IPS-18c (cell line): Measurements from ENCODE around the gene FOXJ3.

Experiments used
- H3K4me3 ChIP-seq: 2 replicates; pipeline ENCODE4 v1.7.0; 2013; ENCODE audit warnings: low read depth, mild to moderate bottlenecking, low read length, moderate library complexity; ENCODE audit not compliant: insufficient read depth
- H3K9me3 ChIP-seq: one replicate; pipeline ENCODE4 v1.6.1; 2013; ENCODE audit warnings: mild to moderate bottlenecking, low read length, moderate library complexity; ENCODE audit not compliant: control insufficient read depth, insufficient read depth

Gene FOXJ3

DNA sequence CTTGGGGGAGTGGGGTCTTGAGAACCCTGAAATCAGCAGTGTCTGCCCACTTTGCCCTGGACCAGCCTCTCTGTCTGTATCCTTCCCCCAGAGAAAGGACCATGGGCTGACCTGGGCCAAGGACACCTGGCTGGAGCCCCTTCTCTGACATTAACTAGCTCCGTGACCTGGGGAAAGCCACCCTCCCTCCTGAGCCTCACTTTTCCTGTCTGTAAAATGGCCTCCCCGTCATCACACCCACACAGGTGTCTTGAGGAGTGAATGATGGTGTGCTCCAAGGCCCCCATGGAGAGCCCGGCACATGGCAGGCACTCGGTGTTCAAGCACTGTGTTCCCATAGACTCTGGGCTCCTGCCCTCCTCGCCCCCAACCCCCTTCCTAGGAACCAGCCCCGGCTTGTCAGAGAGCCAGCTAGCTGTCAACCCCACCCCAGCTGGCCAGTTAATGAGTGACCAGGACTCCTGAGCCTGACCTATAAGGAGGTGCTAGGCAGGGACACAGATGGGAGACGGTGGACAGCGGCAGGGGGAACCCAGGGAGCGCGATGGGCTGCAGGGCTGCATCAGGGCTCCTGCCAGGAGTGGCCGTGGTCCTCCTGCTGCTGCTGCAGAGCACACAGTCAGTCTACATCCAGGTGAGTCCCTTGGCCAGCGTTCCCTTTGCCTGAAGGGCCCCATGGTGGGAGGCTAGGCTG, 182.0 kb downstream of the FOXJ3 start, which contains the start of gene GUCA2B:
GUCA2B (plus strand) TSS at position 504 of the 694 bp plus-strand sequence; CDS start at position 545, 41 bp downstream.
- Histone ChIP-seq H3K4me3 (no peak within 1 kb of the TSS), H3K9me3 (no peaks in the 10 kb centered on the region)

DNA sequence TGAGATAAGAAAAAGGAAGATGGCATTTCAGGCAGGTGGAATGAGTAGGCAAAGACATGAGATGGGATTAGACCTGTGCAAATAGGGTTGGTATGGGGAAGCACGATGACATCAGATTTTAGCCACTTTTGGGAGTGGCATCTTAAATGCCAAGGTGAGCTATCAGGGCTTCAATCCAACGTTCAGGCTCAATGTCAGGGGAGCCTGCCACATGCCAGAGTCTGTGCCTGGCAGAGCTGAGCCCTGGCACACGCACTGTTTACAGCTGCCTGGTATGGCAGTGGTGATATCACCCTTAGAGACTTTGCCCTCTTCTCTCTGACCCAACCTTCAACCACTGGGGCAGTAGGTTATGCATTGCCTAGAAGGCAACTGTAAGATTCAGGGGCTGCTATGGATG, 182.9 kb downstream of the FOXJ3 start:
- Histone ChIP-seq H3K9me3 (no peaks in the 10 kb centered on the region), H3K4me3 (no peak overlapping the region)

DNA sequence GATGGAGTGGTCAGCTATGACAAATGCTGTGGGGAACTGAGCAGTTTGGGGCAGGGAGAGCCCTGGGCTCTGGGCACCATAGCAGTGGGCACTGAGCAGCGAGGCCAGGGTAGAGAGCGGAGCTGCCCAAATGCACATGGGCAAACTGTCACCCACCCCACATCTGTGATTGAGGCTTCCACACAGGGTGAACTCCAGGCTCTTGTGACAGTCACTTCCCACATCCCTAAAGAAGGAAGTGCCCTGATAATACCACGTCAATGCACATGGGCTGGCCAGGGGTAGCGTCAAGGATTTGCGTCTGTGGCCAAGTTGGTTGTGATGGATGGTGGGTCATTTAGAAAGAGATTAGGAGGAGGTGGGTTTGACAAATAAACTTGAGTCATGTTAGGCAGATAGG, 184.4 kb downstream of the FOXJ3 start:
- no peak overlapping the region for H3K4me3 ChIP-seq
- no peaks in the 10 kb centered on the region for H3K9me3 ChIP-seq

DNA sequence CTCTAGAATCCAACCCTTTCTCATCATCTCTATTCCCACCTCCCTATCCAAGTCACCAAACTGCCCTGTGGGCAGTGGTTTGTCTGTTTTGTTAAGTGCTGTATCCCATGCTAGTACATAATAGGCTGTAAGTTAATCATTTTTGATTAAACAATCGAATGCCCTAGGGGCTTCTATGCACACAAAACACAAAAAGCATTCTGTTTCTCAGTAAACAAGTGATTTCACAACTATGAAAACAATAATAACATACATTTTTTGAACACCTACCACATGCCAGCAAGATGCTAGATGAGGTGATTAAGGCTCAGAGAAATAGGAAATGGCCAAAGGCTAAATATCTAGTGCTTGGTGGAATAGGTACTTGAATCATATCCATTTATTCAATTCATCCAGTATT, 186.9 kb downstream of the FOXJ3 start:
- peaks cover 2% of the 10 kb centered on the region for H3K9me3 ChIP-seq

DNA sequence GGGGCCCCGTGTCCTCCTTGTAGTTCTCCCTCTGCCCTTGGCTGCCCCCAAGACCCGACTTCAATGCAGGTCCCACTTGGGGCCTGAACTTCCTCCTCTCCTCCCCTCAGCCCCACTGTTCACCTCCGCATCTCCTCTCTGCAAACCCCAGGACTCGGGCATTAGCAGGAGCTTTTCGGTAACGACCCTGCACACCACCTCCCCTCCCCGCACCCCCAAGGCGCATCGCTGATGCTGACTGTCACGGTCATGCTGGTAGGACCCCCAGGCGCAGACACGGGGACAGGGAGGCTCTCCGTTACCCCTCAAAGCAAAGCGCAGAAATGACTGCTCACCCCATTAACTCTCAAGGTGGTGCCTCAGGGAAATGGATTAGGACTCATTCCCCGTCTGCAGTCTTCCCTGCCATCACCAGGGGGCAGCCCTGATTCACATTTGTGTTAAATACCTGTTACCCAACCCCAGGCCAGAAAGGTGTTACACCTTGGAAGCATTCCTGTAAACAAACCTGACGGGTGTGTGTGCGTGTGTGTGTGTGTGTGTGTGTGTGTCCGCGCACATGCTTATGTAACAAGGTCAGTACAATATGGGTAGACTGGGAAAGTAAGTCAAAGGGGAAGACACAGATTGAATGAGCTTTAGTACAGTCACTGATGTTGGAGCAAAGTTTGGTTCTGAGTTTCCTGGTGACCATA, 188.3 kb downstream of the FOXJ3 start:
- Histone ChIP-seq H3K9me3 (peaks cover 2% of the 10 kb centered on the region), H3K4me3 (no peak overlapping the region)

More for the DNA sequence above, 186.9 kb downstream of the FOXJ3 start:
- H3K4me3 ChIP-seq, result no peak overlapping the region

DNA sequence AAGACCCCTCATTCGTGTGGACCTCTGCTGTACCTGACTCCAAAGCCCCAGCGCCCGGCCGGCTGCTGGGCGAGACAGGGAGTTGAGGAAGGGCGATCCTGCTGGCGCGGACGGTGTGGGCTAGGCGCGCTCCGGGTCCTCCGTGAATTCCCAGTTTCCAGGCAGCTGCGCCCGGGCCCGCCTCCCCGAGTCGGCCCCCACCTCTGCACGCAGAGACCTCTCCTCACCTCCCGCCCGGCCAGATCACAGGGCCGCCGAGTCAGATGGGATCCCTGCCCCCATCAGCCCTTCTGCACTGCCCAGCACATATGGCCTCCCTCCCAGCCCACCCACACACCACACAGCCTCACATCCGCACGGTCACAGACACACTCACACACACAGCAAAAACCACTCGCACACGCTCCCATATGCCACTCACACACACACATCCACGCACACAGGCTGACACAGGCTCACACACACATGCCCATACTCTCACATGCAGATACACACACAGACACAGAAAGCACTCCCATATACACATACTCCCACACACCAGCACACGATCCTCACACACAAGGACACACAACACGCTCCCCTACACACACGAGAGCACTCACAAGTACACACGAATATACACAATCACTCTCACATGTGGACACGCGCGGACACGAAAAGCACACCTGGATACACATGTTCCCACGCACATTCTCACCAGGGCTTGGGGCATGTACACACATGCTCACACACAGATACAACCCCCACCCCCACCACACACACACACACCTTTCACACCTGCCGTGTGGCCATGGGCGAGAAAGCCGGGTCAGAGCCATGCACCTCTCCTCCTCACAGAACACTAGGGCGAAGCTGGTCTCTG, 189.0 kb downstream of the FOXJ3 start:
- Histone ChIP-seq H3K4me3 (no peak overlapping the region), H3K9me3 (peaks cover 2% of the 10 kb centered on the region)

DNA sequence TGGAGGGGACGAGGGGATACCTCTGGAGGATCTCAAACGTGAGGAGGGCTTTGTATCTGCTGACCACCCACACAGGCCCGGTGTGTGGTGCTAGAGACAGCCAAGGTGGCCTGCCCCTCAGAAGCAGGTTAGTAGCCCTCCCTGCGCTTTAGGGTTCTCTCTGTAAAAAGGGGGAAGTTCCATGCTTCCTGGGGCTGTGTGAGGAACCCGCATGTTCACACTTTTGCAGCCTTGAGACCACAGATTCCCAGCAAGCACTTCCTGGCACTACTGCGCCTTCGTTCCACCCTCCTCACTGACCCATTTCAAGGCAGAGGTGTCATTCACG, 189.7 kb downstream of the FOXJ3 start:
- Histone ChIP-seq H3K4me3 (no peak overlapping the region), H3K9me3 (peaks cover 2% of the 10 kb centered on the region)

DNA sequence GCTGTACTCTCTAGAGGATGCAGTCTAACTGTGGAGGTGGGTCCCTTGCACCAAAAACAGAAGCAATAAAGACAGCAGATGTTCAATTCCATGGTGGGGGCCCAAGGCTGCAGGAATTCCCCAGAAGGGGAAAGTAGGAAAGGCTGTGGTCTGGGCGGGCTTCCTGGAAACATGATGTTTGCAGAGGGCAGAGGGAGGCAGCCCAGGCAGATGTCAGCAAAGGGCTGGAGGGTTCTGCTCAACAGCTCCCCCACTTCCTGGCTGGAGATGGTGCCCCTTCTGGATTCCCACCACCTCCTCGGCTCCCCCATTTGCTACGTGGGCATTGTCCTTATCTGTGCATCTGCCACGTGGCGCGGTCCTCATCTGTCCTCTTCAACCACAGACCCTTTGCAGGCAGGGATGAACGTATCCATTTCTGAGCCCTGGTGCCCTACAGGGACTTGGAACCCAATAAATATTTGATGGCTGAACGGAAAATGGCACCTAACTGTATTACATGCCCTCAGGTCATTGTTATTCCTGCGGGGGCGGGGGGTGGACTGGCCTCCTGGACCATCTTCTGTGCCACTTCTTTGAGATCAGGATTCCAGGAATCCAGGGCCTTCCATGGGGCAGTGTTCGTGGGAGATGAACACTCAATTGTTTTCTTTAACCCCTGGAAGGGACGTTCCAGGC, 190.2 kb downstream of the FOXJ3 start:
- H3K9me3 ChIP-seq, result peaks cover 2% of the 10 kb centered on the region

DNA sequence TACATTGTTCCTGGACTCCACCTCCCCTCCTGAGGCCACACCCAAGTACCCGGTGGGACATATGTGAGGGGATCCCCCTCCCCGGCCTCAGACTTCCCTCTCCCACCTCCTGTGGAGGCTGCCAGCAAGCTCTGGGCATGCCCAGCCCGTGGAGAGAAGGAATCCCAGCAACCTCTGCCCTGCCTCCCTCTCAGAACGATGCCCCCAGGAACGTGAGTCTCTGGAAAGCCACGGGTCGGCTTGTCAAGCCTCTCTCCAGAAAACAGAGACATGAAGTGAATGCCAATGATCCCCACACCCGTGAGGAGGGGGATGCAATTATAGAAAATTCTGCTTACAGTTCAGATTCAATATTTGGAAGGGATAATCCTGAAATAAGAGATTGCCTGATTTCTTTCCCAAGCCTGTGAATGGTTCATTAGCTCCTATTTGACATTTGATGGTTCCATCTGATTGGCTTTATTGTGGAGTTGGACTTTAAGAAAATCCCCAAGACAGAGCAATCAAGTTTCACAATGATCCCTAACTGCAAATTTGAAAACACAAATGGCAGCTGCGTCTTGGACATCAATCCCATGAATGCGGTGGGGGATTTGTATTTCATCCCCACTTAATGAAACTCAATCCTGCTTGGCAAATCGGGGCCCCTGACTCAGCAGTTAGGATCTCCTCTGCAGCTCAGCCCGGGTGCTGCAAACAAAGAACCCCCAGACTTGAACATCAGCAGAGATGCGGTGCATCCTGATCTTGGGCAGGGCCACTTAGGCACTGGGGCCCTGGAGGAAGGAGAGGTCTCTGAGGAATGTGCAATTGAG, 190.9 kb downstream of the FOXJ3 start:
- Histone ChIP-seq H3K9me3 (peaks cover 2% of the 10 kb centered on the region), H3K4me3 (no peak overlapping the region)

More for the DNA sequence above, 190.2 kb downstream of the FOXJ3 start:
- no peak overlapping the region for H3K4me3 ChIP-seq

DNA sequence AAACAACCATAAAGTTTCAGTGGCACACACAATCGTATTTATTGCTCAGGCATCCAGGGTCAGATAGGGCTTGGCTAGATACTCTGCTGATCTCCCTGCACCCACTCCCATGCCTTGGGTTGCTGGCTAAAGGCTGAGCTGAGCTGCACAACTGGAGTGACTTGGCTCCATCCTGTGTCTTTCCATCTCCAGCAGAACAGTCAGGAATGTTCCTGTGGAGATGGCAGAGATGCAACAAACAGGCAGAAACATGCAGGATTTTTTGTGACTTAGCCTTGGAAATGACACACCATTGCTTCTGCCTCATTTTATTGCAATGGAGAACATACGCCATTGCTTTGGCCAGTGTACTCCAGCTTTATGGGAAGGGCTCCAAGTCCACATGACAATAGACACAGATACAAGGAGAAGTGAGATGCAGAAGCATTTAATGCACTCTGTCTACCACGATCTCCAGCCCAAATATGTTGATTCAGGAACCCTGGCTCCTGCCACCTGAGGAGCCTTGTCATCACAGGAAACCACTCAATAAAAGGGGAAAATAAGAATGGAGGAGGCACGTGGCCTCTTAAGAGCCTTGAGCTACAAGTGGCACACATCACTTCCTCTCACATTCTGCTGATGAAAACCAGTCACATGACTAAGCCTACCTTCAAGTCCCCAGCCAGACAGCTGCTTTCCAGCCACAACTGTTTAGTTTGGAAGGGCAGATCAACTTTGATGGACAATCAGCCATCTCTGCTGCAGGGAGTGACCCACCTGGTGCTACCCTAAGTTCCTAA, 191.9 kb downstream of the FOXJ3 start:
- Histone ChIP-seq H3K9me3 (peaks cover 2% of the 10 kb centered on the region), H3K4me3 (no peak overlapping the region)

DNA sequence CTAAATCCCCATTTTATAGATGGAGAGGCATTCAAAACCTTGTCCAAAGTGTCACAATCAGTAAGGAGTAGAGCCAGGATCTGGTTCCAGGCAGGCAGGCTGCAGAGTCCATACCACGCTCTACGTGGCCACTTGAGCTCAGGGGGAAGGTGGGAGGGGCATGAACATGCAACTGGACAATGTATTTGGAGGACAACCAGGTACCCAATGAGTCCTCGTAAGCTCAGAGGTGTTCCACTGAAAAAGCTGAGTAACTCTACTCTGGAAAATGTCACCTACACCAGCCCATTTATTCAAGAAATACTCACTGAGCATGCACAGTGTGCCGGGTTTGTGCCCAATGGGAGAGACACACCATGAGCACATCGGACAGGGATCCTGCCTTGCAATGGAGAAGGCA, 193.1 kb downstream of the FOXJ3 start:
- Histone ChIP-seq H3K9me3 (peaks cover 2% of the 10 kb centered on the region), H3K4me3 (no peak overlapping the region)

DNA sequence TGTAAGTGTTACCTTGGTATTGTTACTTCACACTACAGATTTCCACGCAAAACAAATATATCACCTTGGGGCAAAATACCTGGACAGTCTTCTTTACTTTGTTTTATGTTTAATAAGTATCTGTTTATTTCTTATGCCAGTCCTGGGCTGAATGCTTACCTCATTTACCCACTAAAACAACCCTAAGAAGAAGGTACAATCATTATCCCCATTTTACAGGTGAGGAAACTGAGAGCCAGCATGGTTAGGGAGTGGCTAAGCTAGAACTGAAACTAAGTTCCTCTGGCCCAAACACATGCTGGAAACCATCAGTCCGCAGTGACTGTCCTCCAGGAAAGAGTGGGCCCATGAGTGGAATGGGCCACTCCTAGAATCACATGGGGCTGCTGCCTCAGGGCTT, 194.8 kb downstream of the FOXJ3 start:
- Histone ChIP-seq H3K9me3 (peaks cover 2% of the 10 kb centered on the region), H3K4me3 (no peak overlapping the region)

DNA sequence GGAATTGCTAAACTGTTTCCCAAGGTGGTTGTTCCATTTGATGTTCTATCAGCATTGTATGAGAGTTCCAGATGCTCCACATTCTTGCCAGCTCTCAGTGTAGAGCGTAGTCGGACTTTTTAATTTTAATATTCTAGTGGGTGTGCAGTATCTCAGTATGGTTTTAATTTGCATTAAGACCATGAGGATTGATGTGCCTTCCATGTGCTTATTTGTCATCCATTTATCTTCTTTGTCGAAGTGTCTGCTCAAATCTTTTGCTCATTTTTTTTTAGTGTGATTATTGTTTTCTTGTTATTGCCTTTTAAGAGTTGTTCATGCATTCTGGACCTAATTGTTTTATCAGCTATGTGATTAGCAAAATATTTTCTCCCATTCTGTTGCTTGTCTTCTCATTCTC, 195.6 kb downstream of the FOXJ3 start:
- H3K9me3 ChIP-seq, result peaks cover 2% of the 10 kb centered on the region
- H3K4me3 ChIP-seq, result no peak overlapping the region

DNA sequence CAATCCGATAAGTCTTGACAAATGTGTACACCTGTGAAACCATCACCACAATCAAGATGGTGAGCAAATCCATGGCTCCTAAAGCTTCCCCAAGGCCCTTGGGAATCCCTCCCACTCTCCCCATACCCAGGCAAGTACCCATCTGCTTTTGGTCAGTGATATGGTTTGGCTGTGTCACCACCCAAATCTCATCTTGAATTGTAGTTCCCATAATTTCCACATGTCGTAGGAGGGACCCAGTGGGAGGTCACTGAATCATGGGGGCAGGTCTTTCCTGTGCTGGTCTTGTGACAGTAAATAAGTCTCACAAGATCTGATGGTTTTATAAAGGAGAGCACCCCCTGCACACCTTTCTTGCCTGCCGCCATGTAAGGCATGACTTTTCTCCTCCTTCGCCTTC, 196.4 kb downstream of the FOXJ3 start:
- Histone ChIP-seq H3K9me3 (no peaks in the 10 kb centered on the region), H3K4me3 (no peak overlapping the region)

DNA sequence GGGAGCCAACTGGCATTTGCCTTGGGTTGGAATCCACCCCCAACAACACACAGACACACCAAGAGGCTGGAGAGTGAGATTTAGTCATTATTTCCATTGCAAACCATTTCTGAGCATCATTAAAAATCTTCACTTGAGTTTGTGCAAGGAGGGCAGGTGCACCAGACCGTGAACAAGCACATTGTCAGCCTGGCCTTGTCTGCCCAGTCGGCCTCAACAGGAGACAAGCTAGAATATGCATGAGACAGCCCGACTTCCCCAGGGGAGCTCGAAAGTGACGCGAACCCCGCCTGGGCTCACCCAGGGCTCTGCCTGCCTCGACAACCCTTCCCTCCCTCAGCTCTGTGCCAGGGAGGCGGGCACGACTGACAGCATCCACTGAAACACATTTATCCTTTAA, 197.3 kb downstream of the FOXJ3 start:
- H3K9me3 ChIP-seq, result no peaks in the 10 kb centered on the region
- no peak overlapping the region for H3K4me3 ChIP-seq

DNA sequence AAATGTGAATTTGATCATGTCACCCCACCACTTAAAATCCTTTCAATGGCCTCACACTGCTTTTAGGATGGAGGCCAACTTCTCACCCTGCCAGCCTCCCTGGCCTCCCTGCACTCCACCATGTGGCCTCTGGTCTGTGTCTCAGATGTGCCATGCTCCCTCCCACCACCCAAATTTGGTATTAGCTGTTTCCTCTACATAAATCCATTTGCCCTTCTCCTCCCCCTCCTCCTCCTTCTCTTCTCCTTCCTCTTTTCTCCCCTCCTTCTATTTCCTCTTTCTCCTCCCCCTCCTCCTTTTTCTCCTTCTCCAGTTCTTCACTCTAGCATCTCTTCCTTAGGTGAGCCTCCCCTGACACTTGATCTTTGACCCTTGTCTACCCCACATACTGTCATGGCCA, 198.6 kb downstream of the FOXJ3 start:
- H3K4me3 ChIP-seq, result no peak overlapping the region

More for the DNA sequence above, 198.6 kb downstream of the FOXJ3 start:
- no peaks in the 10 kb centered on the region for H3K9me3 ChIP-seq
